ENCODE data around the gene LRRTM4. TPM values are rescaled to one million over a fixed set of nuclear protein-coding genes. Genes with fewer than 3 reads are reported as not detected.

LRRTM4 gene
- total RNA-seq, 1 donor from 2014 or later: 0.55 TPM

DNA sequence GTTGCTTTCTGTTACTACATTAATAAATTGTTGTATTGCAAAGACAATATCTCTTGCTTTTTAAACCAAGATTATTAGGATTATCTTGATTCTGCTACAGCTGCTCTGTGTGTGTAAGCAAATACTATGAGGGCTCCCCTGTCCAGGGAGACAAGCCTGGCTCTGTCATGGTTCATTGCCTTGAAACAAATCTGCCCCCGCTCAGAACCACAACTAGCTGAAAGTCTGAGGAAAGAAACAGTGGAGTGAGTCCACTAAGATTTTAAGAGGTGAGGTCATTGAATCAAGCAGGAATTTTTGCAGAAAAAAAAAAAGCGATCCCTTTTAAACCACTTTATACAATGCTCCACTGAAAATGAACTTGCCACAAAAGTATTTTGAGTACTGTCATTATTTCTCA is 30.8 kb upstream of the LRRTM4 start:
- intact Hi-C loops (cut with micrococcal nuclease): no loop called here

GRCh38 chr2:77538031-77538430 is 15.9 kb upstream of the LRRTM4 start:
- H3K4me1 ChIP-seq: no peaks in the 10 kb centered on the region
- H3K9me3 ChIP-seq (replicated peaks): peaks cover 22% of the 10 kb centered on the region
- no peaks in the 10 kb centered on the region for H3K27me3 ChIP-seq (ENCODE audit: low read depth)
- intact Hi-C loops (cut with micrococcal nuclease): no loop called here
- no peak overlapping the region for H3K27ac ChIP-seq (replicated peaks)
- H3K4me3 ChIP-seq: no peak overlapping the region
- no peaks in the 10 kb centered on the region for H3K36me3 ChIP-seq
- no peak for TF ChIP-seq CTCF (IDR thresholded peaks at IDR 0.05; ENCODE audit: borderline replicate concordance)
- DNase-seq: no peak

More for the DNA sequence above, 30.8 kb upstream of the LRRTM4 start:
- H3K27ac ChIP-seq (replicated peaks): no peak overlapping the region
- peaks cover 24% of the 10 kb centered on the region for H3K9me3 ChIP-seq (replicated peaks)
- H3K27me3 ChIP-seq (ENCODE audit: low read depth): no peaks in the 10 kb centered on the region
- no peak for DNase-seq
- TF ChIP-seq CTCF (IDR thresholded peaks at IDR 0.05; ENCODE audit: borderline replicate concordance): no peak
- no peaks in the 10 kb centered on the region for H3K36me3 ChIP-seq
- H3K4me1 ChIP-seq: no peaks in the 10 kb centered on the region
- H3K4me3 ChIP-seq: no peak overlapping the region

DNA sequence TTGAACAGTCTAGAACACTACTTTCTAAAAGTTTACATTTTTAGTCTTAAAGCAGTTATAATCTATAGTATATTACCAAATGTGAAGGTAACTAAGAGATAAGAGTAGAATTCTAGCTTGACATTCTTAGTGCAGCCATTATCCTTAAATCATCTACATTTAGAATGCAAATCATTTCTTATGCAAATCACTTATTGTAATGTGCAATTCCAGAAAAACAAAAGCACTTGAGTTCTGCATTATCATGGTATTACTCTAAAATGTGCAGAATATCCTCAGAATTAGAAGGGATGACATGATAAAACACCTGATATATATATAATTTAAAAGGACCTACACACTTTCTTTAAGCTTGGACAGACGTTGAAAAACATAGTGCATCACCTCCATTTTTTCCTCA is 712 bp upstream of the LRRTM4 start:
- intact Hi-C loops (cut with micrococcal nuclease): no loop called here
- H3K36me3 ChIP-seq: no peaks in the 10 kb centered on the region
- H3K9me3 ChIP-seq (replicated peaks): no peaks in the 10 kb centered on the region
- H3K4me3 ChIP-seq: no peak overlapping the region
- no peak for DNase-seq
- H3K27ac ChIP-seq (replicated peaks): no peak overlapping the region
- H3K27me3 ChIP-seq (ENCODE audit: low read depth): no peaks in the 10 kb centered on the region
- no peak for TF ChIP-seq CTCF (IDR thresholded peaks at IDR 0.05; ENCODE audit: borderline replicate concordance)
- no peaks in the 10 kb centered on the region for H3K4me1 ChIP-seq

- no peak for TF ChIP-seq CTCF (IDR thresholded peaks at IDR 0.05; ENCODE audit: borderline replicate concordance)
- Histone ChIP-seq H3K27me3 (ENCODE audit: low read depth) (no peaks in the 10 kb centered on the region), H3K36me3 (no peaks in the 10 kb centered on the region), H3K27ac (replicated peaks) (no peak overlapping the region), H3K4me3 (peak overlapping the region; percentile 42), H3K9me3 (replicated peaks) (no peaks in the 10 kb centered on the region), H3K4me1 (no peaks in the 10 kb centered on the region)
- DNase-seq: no peak
- intact Hi-C loops (cut with micrococcal nuclease): no loop called here
Measured at GRCh38 chr2:77521548-77521891, 656 bp downstream of the LRRTM4 start.

DNA sequence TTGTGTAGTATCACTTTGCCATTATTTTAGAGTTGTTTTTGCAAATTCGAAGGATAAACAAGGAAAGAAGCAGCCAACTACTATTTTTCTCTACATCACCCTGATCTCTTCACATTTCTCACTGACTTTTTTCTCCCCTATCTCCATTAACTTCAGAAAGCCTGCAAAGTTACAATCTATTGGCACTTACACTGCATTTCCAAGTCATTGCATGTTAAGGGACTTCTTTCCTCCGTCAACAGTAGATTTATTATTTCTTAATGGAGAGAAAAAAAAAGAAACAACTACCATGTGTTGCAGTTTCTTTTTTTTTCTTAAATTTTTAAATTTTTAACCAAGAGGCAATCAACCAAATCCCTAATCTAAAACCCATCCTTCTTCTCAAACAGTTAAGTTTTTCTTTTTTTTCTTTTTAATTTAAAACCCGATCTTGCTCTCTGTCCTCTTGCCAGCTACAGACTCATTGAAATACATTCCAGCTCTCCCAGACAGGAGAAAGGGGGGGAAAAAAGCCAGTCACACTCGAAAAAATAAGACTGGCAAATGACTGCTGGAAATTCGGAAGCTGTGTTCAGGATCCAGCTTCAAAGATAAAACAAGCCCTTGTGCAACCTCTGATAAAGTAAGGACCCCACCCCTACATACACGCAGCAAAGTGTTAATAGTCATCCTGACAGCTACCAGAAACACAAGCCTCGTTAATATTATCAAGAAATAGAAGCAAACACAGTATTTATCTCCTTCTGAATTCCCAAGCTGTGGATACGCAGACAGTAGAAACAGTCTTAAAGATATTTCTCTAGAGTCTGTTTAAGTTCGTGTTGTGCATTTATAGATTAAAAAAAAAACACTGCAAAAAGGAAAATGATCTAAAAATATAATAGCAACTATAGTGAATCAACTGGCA is 1.3 kb downstream of the LRRTM4 start:
- intact Hi-C loops (cut with micrococcal nuclease): no loop called here
- Histone ChIP-seq H3K36me3 (no peaks in the 10 kb centered on the region), H3K4me1 (no peaks in the 10 kb centered on the region), H3K9me3 (replicated peaks) (no peaks in the 10 kb centered on the region), H3K27me3 (ENCODE audit: low read depth) (no peaks in the 10 kb centered on the region), H3K27ac (replicated peaks) (peak overlapping the region; percentile 40), H3K4me3 (peak overlapping the region; percentile 42)
- no peak for TF ChIP-seq CTCF (IDR thresholded peaks at IDR 0.05; ENCODE audit: borderline replicate concordance)
- DNase-seq: no peak
